NCI-H2107 treated with DMSO at 0.1 percent for 48 hours (cell line): Measurements from ENCODE around the gene CPE.

ENCODE experiments used
- DNase-seq: peaks from one replicate; lab custom pipeline; 2025; ENCODE audit not compliant: unreplicated experiment; lab: John Stamatoyannopoulos, UW

Gene CPE

DNA sequence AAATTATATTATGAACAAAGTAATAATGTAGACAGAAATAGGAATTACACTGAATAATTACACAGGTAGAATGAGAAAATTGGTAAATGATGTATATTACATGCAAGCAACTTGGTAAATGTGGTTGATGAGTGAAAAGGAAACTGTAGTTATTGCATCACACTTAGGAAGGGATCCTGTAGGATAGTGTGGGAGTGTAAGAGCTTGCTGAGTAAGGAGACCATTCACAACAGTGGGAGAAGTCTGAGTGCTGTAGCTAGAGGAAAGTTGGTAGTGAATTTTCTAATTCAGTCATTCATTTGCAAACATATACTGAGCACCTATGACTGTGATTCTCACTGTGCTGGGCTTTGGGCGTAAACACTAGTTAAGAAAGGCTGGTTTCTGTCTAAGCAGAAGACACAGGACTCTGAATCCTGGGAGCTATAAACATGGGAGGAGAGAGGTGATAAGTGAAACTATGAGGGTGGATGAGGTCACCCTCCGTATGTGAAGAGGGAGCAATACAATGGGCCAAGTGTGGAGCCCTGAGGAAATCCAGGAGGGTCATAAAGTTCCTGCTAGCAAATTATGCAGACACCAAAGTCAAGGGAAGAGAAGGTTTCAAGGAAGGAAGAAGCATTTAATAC, 14.2 kb upstream of the CPE start:
- DNase-seq: no peak

DNA sequence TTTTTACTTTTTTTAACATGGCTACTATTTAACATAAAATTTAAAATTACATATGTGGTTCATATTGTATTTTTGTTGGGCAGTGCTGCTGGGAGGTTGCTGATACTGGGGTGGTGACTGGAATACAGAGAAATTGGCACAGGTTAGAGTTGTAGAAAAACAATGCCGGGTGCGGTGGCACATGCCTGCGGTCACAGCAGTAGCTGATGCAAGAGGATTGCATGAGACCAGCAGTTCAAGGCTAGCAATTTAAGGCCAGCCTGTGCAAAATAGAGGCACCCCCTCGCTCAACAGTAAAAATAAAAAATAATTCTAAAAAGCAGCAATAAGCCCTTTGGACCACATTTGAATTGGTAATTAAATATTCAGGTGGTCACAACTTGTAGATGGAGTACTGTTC, 11.8 kb upstream of the CPE start:
- DNase-seq: peak; percentile 44

DNA sequence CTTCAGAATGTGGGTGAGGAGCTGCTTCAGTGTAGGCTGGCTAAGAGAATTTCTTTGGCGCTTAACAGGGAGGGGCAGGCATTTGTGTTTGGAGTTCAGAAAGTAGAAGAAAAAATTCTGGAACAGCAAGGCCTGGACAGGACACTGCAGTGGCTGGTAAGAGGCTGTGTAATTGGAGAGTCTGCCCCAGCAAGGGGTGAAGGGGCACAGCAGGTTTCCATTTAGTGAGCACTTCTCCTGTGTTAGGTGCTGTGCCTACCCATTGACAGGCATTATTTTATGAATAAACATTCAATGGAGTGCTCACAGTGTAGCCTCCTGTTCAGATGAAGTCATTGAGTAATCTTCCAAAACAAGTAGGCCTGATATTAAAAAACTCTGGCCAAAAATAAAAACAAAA, 10.7 kb upstream of the CPE start:
- DNase-seq: peak; percentile 66

DNA sequence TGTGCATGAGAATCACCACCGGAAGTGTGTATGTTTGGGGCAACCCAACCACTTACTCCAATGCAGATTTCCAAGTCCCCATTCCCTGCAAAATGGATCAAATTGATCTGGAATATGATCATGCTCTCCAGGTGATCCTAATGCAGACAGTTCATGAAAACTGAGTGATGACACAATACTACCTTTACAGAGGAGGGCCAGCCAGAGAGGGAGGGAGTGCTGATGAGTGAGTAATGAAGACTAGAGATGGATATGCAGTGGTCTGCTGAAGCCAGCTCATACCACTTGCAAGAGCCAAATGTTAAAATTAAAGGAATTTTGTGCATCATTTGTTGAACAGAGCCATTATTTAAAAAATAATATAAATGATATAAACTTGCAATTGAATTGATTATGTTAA, 10.2 kb upstream of the CPE start:
- no peak for DNase-seq

DNA sequence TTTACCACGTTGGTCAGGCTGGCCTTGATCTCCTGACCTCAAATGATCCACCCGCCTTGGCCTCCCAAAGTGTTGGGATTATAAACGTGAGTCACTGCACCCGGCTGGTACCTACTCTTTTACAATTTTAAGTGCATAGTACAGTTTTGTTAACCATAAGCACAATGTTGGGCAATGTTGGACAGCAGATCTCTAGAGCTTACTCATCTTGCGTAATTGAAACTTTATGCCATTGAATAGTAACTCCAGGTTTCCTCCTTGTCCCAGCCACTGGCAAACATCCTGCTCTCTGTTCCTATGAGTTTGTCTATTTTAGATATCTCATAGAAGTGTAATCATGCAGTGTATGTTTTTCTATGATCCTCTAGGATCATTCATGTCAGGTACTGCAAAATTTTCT, 9.3 kb upstream of the CPE start:
- DNase-seq: no peak

DNA sequence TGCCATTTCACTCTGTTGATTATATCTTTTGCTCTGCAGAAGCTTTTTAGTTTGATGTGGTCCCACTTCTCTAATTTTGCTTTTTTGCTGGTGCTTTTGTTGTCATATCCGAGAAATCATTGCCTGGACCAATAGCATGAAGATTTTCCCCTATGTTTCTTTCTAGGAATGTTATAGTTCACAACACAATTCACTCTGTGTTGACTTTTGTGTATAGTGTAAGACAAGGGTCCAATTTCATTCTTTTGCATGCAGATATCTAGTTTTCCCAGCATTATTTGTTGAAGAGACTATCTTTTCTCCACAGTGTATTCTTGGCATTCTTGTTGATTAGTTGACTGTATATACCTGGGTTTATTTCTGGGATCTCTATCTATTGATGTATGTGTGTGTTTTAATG, 8.3 kb upstream of the CPE start:
- DNase-seq: no peak

DNA sequence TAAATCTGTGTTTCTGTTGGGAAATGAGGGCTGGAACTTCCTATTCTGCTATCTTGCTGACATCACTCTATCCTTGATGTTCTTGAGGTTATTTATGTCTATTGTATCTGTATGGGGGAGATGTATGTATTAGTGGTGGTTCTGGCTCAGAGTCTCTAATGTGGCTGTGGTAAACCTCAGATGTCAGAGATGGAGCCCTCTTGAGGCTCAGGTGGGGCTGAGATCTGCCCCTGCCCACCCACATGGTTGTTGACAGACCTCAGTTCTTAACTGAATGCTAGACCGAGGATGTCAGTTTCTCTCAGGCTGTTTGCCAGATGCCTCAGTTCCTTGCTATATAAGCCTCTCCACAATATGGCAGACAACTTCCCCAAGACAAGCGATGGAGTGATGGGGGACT, 3.3 kb upstream of the CPE start:
- DNase-seq: no peak

DNA sequence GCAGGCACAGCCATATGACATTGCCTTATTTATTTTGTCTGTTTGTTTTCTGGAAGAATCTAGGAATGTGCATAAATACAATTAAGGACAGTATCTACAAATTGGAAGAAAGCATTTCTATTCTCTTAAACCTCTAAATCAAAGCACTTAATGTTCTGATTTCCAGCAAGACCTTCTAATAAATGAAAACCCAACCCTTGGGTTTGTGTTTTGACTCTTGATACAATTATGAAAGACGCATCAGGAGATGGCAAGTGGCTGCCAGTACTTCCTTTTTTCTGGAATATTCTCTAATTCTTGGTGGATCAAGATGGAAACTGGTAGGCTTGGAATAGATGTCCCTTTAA, 437 bp upstream of the CPE start:
- no peak for DNase-seq

DNA sequence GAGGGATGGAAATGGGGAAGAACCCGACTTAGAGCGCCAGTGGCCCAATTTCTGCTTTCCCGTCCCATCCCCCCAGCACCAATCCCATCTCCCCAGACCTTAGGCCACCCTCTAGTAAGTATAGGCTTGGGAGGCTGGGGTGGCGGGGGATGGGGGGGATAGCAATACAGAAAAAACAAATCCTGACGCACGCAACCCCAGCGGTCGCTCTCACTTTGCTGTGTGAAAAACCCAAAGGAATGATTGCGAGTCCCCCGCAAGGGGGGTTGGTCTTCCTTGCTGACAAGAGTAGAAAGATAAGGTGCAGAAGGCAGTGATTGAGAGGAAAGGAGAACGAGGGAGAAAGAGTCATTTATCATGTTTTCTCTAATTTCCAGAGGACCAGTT, 863 bp downstream of the CPE start:
- DNase-seq: no peak

DNA sequence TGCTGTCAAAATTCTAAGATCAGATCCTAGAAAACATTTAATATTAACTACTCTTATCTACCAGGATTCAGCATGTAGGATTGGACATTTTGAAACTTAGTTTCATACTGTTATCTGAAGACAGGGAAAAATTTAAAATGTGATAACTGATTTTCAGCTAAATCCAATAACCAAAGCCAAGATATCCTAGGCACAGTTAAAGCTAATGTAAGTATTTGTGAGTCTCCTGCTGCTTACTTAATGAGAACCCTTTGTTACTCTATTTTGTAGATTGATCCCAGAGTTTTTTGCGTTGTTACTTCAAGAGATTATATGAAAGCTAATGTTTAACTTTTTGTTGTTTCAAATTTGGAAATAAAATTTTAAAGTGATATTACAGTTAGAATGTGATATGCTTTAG, 2.0 kb downstream of the CPE start:
- no peak for DNase-seq

DNA sequence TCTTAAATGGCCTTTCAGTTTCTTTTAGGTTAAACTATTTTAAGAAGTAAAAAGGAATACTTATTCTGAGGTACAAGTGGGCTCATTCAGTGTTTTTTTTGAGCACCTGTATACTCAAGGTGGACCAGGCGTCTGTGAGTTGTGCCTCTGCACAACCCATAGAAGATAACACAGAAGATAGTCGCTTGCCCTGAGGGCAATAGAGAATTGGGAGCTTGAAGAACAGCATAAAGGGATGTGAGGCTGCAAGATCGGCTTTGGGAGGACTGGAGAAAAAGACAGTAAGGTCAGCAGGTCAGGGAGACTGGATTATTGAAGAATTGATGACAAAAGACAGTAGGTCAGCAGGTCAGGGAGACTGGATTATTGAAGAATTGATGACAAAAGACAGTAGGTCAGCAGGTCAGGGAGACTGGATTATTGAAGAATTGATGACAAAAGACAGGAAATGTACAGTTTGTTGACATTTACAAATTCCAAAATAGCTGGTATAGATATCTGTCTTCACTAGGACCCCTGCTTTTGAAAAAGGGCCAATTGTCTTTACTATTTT, 3.1 kb downstream of the CPE start:
- DNase-seq: no peak

DNA sequence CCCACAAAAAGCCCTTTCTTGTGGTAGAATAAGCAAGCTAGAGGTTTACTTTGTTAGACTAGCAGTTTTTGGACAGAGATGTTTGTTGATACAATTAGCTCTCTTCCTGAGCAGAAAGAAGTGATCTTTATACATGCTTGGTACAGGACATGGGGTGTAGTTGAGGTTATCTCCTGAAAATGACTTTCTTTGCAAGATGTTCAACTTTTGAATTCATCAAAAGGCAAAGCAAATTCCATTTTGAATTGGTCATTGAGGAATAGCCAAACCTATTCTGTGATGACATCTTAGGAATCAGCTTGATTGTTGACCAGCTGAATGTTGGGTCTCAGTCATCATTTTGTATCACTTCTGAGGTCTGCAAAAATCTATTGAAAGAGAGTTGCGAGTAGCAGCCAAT, 3.8 kb downstream of the CPE start:
- DNase-seq: no peak

DNA sequence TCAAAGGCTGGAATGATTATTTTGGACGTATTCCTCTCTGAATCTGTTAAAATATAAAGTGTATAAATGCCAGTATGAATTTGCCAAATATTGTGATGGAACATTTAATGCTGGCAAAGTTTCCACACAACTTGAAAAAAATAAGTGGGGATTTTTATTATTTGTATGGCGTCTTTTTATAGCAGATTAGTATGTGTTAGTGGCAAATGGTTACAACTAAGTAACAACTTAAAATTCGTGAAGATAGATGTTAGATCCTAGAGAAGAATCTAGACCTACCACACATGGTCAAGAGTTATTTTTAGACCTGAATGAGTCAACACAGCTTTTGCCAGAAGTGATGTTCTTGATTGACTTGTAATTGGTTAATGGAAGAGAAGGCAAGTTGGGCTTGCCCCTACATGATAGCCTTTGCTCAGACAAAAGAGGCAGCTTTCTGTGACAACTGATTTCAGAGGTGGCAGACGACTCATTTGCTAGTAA, 4.8 kb downstream of the CPE start:
- no peak for DNase-seq

DNA sequence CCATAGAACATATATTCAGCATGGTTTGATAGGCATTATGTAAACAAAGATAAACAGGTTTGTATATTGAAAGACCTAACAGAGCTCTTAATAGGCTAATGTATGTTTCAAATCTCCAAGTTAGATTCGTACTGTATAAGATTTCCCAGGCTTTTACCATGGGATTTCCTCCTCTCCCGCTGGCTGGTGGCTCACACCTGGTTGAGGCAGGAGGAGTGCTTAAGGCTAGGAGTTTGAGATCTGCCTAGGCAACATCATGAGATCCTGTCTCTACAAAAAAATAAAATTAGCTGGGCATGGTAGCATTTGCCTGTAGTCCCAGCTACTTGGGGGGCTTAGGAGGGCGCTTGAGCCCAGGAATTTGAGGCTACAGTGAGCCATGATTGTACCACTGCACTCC, 5.4 kb downstream of the CPE start:
- DNase-seq: peak; percentile 40

DNA sequence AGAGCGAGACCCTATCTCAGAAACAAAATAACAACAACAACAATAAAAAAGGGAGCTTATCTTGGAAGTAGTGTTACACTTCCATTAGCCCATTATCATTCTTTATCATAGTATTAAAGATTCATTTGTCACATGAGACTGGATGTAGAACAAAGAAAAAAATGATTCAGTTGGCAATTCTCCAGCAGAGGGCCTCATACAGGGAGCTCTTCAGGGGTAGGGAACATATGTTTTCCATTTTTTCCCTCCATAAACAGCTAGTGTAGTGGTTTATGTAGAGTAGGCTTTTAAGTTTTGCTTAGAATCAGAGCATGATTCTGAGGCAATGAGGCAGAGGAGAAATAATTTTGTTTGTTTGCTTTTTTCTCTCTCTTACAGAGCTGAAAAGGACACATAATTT, 5.8 kb downstream of the CPE start:
- DNase-seq: peak; percentile 34

DNA sequence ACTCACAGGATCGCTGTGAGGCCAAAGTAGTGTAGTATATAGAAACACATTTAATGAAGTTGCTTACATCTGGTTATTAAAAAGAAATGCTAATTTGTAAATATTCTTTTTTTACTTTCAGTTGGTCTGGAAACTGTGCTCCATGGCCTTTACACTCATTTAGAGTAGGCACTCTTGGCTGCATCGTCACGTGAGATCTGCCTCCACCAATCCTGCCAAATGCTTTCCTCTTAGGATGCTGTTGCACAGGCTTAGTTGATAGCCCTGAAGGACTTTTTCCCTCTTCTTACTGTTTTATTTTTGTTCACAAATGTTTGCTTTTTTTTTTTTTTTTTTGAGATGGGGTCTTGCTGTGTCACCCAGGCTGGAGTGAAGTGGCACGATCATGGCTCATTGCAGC, 6.3 kb downstream of the CPE start:
- no peak for DNase-seq

DNA sequence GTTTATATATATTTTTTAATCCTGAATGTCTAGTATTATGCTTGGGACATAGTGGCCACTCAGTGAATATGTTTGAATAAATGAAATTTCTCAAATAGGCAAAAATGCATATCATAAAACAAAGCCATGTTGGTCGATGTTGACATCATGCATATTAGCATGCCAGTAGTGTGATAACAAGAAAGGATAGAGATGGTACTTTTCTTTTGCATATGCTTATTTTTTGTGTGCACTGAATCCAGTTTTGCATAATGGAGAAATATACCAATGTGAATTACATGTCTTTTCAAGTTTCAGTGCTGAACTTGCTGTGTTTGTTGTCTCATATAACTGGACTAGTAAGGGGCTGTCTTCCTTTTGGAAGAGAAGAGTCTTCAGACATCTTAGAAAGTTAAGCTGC, 7.5 kb downstream of the CPE start:
- DNase-seq: no peak

DNA sequence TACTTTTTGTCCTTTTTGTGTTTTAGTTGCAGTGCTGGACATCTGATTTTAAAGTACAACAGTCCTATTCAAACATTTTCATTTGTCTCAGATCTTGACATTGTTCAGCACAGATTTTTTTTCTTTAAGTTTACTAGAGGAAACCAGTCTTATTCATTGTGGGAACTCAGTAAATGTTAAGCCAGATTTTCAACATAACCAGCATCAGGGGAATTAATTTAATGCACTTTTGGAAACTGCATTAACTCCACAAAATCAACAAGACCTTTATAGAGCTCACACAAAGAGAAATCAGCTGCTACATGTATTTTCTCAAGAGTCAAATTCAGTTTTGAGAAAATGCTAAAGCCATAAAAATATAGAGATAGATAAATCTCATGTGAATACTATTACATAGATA, 9.9 kb downstream of the CPE start:
- no peak for DNase-seq

DNA sequence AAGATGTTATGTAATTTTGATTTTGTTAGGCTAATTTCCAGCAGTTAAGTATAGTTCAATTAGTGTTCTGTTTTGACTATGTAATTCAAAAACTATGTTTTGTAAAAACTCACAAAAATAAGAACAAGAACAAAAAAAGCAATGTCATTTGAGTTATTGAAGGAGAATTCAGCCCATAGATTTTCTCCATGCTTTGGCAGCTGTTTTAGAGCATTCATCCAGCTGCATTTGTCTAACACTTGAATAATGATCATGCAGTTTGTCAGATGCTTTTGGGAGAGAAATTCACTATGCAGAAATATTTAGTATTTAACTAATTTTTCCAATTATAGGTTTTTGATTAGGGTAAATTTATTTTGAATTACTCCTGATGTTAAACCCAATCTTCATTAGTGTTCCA, 14.2 kb downstream of the CPE start:
- DNase-seq: no peak

DNA sequence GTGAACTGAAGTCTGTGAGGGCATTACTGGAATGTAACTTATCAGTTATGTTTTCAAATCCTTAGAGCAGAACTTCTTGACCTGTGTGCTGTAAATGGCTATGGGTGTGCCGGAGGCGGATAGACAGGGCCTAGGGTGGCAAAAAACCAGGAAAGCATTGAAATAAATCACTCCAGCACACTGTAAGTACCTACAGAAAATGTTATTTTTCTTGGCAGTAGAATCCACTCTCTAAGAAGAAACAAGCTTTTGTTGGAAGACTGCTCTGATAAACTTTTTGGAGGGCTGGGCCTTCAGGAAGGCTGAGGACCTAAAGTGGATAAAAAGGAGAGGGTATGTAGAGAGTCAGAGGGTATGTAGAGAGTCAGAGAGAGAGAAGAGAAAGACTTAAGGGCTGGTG, 14.9 kb downstream of the CPE start:
- DNase-seq: no peak

DNA sequence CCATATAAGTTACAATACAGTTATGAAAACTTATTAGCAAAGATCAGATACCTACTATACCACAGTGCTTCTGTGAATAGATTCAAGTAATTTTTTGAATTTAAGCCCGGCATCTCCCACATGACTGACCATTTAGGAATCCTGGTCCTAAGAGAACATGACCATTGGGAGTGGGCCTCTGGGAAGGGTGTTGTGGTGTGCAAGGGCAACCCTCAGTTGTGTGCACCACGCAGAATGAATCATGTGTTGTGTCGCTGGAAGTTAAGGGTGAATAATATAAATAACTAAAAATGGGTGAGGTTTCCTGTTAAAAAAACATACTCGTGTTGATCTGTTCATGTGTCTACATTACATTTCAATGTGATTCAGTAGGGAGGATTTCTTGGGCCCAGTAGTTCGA, 15.5 kb downstream of the CPE start:
- DNase-seq: no peak

DNA sequence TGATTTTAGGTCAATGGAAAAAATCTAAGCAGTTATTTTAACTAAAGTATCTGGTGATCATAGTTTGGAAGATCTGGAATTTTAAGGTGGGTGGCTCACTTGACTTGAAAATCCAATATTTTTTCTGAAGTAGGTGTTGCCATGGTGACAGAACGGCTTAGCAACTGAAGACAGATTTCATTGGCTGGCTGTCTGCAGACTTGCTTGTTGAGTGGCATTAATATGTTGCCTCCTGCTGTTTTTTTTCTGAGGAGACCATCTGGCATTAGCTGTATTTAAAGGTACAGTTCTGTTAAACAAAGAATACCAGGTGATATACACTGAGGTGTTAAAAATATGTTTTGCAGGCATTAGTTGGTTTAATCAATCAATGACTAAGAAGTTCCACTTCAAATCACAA, 19.8 kb downstream of the CPE start:
- DNase-seq: peak; percentile 86

DNA sequence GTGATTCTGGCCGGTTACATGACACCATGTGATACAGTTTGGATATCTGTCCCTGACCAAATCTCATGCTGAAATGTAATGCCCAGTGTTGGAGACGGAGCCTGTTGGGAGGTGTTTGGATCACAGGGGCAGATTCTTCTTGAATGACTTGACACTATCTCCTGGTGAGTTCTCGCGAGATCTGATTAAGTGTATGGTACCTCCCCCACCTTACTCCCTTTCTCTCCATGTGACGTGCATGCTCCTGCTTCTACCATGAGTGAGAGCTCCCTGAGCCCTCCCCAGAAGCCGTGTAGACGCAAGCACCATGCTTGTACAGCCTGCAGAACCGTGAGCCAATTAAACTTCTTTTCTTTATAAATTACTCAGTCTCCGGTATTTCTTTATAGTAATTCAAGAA, 23.6 kb downstream of the CPE start:
- DNase-seq: no peak

DNA sequence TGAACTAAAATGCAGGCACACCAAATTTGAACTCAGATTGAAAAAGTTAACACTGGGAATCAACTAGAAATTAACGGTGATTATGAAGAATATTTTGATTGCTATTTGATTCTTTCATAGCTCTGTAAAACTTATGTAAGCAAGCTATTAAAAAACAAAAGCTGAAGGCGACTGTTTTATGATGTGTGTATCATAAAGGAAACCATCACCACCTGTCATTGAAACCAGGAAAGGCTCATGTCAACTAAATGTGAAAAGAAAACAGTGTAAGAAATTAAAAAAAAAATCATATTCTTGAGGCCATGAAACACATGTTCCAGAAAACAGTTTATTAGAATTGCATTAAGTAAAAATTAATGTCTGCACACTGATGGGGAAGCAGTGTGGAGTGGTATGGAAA, 24.2 kb downstream of the CPE start:
- DNase-seq: no peak
